ENCODE data around the gene ISG15. TPM values are rescaled to one million over a fixed set of nuclear protein-coding genes. Genes with fewer than 3 reads are reported as not detected.
"Not testable (repeated sequence)": the region's sequence is repeated elsewhere in the genome, so short reads cannot be mapped to it uniquely, and the experiment has no call there.

Gene ISG15
- total RNA-seq, 4 donors from 2014 or later: 17.0 to 91.6 (median 40.1) TPM

- no peak overlapping the region for H3K4me3 ChIP-seq
- H3K36me3 ChIP-seq: peaks cover 0 to 43% (median 0%) of the 10 kb centered on the region in 3 donors
- TF ChIP-seq POLR2A (IDR thresholded peaks at IDR 0.05) (no peak), CTCF (IDR thresholded peaks at IDR 0.05) (no peak)
- H3K9me3 ChIP-seq: peaks cover 0 to under 1% (median 0%) of the 10 kb centered on the region in 4 donors
- DNase-seq: no peak
- no peak overlapping the region for H3K27ac ChIP-seq
- peaks cover 0 to 8% (median 6%) of the 10 kb centered on the region in 4 donors for H3K4me1 ChIP-seq
- peaks cover 0 to 10% of the 10 kb centered on the region in 2 donors for H3K27me3 ChIP-seq
Observed at GRCh38 chr1:1054099-1054700, 40.9 kb downstream of the ISG15 start.

- Histone ChIP-seq H3K9me3 (peaks cover 0 to 4% (median 0%) of the 10 kb centered on the region in 4 donors), H3K36me3 (peaks cover 0 to 38% (median 0%) of the 10 kb centered on the region in 3 donors), H3K27me3 (peaks cover 0 to 13% of the 10 kb centered on the region in 2 donors), H3K4me3 (no peak overlapping the region), H3K4me1 (peaks cover 0 to 16% (median 11%) of the 10 kb centered on the region in 4 donors), H3K27ac (no peak overlapping the region)
- no peak for DNase-seq
- no peak for TF ChIP-seq CTCF (IDR thresholded peaks at IDR 0.05)
- TF ChIP-seq POLR2A (IDR thresholded peaks at IDR 0.05): no peak
Observed at GRCh38 chr1:1054971-1055370, 41.7 kb downstream of the ISG15 start.

- Histone ChIP-seq H3K36me3 (peaks cover 0 to 28% (median 0%) of the 10 kb centered on the region in 3 donors), H3K27me3 (peaks cover 0 to 24% of the 10 kb centered on the region in 2 donors), H3K4me1 (peaks cover 0 to 19% (median 13%) of the 10 kb centered on the region in 4 donors), H3K27ac (no peak overlapping the region), H3K4me3 (no peak overlapping the region), H3K9me3 (peaks cover 0 to 4% (median 0%) of the 10 kb centered on the region in 4 donors)
- TF ChIP-seq CTCF (IDR thresholded peaks at IDR 0.05) (no peak), POLR2A (IDR thresholded peaks at IDR 0.05) (no peak)
- DNase-seq: no peak
Observed at GRCh38 chr1:1055841-1056736, 42.8 kb downstream of the ISG15 start.

- H3K9me3 ChIP-seq, DNase-seq, H3K4me3 ChIP-seq, H3K27ac ChIP-seq: not testable (repeated sequence)
- peaks cover 0 to 25% (median 14%) of the 10 kb centered on the region in 4 donors for H3K4me1 ChIP-seq
- H3K36me3 ChIP-seq: peaks cover 0 to 19% (median 0%) of the 10 kb centered on the region in 3 donors
- peaks cover 0 to 36% of the 10 kb centered on the region in 2 donors for H3K27me3 ChIP-seq
Observed at GRCh38 chr1:1057769-1058087, 44.4 kb downstream of the ISG15 start.

GRCh38 chr1:1058088-1058905 is 45.0 kb downstream of the ISG15 start:
- H3K27me3 ChIP-seq: peaks cover 0 to 42% of the 10 kb centered on the region in 2 donors
- TF ChIP-seq CTCF (IDR thresholded peaks at IDR 0.05) (no peak), POLR2A (IDR thresholded peaks at IDR 0.05) (no peak)
- H3K4me3 ChIP-seq: peak overlapping the region in 2 of 4 donors; percentile 61 to 62

More at GRCh38 chr1:1058088-1058905, 45.0 kb downstream of the ISG15 start:
- peaks cover 0 to 19% (median 0%) of the 10 kb centered on the region in 3 donors for H3K36me3 ChIP-seq
- peaks cover 0 to 4% (median 0%) of the 10 kb centered on the region in 4 donors for H3K9me3 ChIP-seq
- no peak overlapping the region for H3K27ac ChIP-seq
- peaks cover 0 to 25% (median 14%) of the 10 kb centered on the region in 4 donors for H3K4me1 ChIP-seq
- no peak for DNase-seq

All from Peyer's patch (tissue), 4 donors.